T-helper 17 cell (primary cell): Measurements from ENCODE around the gene BRD3OS. TPM values are rescaled to one million over a fixed set of nuclear protein-coding genes. Genes with fewer than 3 reads are reported as not detected.
A peak's percentile ranks its signal among the peaks of the same experiment; 100 is the strongest.

Experiments used
- ATAC-seq: fragments of 150-1000 bp; cut with Tn5 transposase; 2 replicates; pipeline ENCODE4 v1.10.0; 2021; ENCODE audit warnings: mild to moderate bottlenecking, moderate library complexity
- DNase-seq, 3 donors: peaks; one replicate each; pipeline versions ENCODE4 v3.0.0 to v3.0.0-alpha.2; 2020 to 2021
- H3K9me3 ChIP-seq: one replicate; pipeline ENCODE4 v1.7.0; 2013; ENCODE audit warnings: low read length, mild to moderate bottlenecking; ENCODE audit not compliant: control insufficient read depth, poor library complexity, severe bottlenecking
- H3K27ac Mint-ChIP-seq: one replicate; pipeline ENCODE4 v1.8.0; 2022; ENCODE audit warnings: mild to moderate bottlenecking, moderate library complexity, mixed read lengths
- H3K27me3 Mint-ChIP-seq: one replicate; pipeline ENCODE4 v1.8.0; 2022; ENCODE audit warnings: mixed read lengths
- H3K36me3 Mint-ChIP-seq: one replicate; pipeline ENCODE4 v1.8.0; 2022; ENCODE audit warnings: low read depth, mixed read lengths
- H3K4me1 Mint-ChIP-seq: one replicate; pipeline ENCODE4 v1.8.0; 2022; ENCODE audit warnings: mild to moderate bottlenecking, mixed read lengths
- H3K4me3 Mint-ChIP-seq: one replicate; pipeline ENCODE4 v1.8.0; 2022; ENCODE audit warnings: mild to moderate bottlenecking, moderate library complexity, mixed read lengths
- total RNA-seq, 4 donors: library from RNA in 2 of 4; stranded (reverse) in 2 of 4; gene quantifications; one replicate each; pipeline ENCODE4 v1.2.3 and lab custom pipeline; 2022 to 2026

BRD3OS gene
- total RNA-seq, 2 donors from 2014 or later = 7.7 to 10.2 TPM

DNA sequence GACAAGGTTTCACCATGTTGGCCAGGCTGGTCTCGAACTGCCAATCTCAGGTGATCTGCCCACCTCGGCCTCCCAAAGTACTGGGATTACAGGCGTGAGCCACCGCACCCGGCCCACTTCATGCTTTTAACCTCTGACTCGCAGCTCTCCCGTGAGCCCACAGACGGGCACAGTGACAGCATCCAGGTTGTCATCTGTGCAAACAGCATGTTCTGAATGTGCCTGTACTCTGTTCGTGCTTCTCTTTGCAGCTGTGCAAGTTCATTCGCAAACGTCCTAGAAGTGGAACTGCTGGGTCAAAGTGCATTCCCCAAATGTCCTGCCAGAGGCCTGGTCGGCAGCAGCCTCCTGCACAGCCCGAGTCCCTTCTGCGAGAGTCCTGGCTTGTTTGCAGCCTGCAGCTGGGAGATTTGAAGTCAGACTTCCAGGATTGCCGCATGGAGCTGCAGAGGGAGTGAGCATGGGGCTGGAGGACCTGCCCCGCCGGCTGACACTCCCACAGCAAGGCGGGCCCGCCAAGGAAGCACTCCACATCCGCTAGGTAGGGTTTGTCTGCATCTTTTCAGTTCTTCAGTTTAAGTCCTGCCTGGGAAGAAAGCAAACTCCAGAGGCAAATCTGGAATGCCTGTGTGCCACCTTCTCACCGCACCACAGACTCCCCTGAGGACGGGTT is 3.4 kb downstream of the BRD3OS start:
- Mint-ChIP-seq H3K4me1 (peaks cover 17% of the 10 kb centered on the region), H3K36me3 (peaks cover 3% of the 10 kb centered on the region), H3K27ac (peak overlapping the region; percentile 85), H3K4me3 (no peak overlapping the region), H3K27me3 (no peaks in the 10 kb centered on the region)
- no peaks in the 10 kb centered on the region for H3K9me3 ChIP-seq
- DNase-seq (no peak), ATAC-seq (no peak)

DNA sequence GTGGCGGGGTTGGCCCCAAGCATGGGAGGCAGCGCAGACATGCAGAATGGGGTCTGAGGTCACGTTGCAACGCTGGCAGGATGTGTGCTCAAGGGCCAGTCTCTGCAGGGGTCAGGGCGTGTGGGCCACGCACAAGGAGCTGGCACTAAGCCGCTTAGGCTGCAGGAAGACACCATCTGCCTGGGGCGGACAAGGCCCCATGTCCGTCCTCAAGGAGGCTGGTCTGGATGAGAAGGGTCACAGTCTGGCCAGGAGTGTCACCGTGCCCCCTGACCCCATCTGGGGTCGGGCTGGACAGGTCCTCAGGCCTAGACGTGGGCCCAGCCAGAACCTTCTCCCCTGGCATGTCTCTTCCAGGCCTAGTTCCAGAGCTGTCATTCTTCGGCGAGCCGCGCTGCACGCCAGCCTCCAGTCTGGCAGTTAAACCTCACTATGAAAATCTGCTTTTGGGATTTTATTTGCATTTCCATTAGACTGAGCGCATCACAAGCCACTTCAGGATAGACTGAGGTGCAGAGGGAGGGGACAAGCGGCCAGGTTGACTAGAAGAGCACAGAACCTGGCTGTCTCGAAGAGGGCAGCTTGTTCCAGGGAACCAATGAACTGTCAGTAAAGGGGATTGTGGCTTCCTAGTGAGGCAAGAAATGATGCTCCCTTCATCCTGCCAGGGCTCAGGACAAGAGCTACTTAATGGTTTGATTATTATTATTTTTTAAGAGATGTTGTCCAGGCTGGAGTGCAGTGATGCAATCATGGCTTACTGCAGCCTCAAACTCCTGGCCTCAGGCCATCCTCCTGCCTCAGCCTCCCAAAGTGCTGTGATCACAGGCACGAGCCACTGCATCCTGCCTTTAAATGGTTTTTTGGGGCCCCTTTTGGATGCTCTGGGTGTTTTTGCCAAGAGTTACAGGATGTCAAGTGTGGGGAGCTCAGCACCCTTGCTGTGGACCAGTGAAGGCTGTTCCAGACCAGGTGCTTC is 4.3 kb downstream of the BRD3OS start:
- Mint-ChIP-seq H3K27ac (no peak overlapping the region), H3K36me3 (peaks cover 3% of the 10 kb centered on the region), H3K27me3 (no peaks in the 10 kb centered on the region), H3K4me1 (peaks cover 15% of the 10 kb centered on the region), H3K4me3 (no peak overlapping the region)
- no peak for ATAC-seq
- no peaks in the 10 kb centered on the region for H3K9me3 ChIP-seq
- DNase-seq = no peak

DNA sequence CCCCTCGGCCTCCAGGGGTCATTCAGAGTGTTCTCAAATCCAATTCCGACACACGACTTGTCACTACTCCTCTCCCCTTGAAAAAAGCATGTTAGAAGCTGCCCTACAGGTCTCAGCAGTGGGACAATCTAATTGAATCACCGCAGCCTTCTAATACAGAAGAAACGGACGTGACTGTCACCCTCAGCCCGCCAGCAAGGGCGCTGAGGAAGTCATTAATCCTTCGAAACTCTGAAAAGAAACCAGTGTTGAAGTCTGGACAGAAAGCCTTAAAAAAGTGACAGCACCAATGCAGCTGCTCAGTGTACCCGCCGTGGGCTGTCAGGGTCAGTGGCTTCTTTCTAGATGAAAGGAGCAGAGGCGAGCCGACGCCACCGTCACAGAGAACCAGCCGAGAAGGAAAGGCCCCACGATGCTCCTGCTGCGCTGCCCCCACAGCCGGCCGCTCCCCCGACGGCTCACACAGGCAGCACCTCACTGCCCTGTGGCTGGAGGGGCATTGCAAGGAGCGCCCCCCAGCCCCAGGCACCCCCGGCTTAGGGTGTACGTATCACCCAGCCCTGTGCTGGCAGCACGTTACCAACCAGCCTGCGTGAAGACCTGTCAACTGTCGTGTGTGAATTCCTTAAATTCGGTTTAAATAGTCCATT is 5.7 kb downstream of the BRD3OS start:
- Mint-ChIP-seq H3K4me1 (peaks cover 11% of the 10 kb centered on the region), H3K27me3 (no peaks in the 10 kb centered on the region), H3K4me3 (no peak overlapping the region), H3K27ac (no peak overlapping the region), H3K36me3 (peaks cover 3% of the 10 kb centered on the region)
- DNase-seq (no peak), ATAC-seq (no peak)
- H3K9me3 ChIP-seq = no peaks in the 10 kb centered on the region

DNA sequence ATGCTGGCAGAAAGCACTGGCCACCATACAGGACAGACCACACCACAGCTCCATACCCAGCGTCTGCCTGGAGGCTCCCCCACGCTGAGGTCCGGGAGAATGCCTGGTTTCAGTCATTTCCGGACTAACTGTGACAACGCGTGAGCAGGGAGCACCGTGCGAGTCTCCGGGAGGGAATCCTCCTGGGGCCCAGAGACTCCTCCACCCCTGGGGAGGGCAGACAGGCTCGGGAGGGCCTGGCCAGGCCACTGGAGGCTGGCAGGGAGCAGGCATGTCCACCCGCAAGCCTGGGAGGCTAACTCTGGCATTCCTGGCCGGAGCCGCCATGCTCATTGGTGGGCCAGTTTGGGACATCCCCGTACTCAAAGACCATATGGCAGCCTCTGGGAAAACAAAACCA is 6.5 kb downstream of the BRD3OS start:
- DNase-seq (no peak), ATAC-seq (no peak)
- no peaks in the 10 kb centered on the region for H3K9me3 ChIP-seq
- peaks cover 7% of the 10 kb centered on the region for H3K36me3 Mint-ChIP-seq
- peaks cover 5% of the 10 kb centered on the region for H3K4me1 Mint-ChIP-seq
- H3K4me3 Mint-ChIP-seq = no peak overlapping the region
- H3K27me3 Mint-ChIP-seq = no peaks in the 10 kb centered on the region
- H3K27ac Mint-ChIP-seq = no peak overlapping the region

DNA sequence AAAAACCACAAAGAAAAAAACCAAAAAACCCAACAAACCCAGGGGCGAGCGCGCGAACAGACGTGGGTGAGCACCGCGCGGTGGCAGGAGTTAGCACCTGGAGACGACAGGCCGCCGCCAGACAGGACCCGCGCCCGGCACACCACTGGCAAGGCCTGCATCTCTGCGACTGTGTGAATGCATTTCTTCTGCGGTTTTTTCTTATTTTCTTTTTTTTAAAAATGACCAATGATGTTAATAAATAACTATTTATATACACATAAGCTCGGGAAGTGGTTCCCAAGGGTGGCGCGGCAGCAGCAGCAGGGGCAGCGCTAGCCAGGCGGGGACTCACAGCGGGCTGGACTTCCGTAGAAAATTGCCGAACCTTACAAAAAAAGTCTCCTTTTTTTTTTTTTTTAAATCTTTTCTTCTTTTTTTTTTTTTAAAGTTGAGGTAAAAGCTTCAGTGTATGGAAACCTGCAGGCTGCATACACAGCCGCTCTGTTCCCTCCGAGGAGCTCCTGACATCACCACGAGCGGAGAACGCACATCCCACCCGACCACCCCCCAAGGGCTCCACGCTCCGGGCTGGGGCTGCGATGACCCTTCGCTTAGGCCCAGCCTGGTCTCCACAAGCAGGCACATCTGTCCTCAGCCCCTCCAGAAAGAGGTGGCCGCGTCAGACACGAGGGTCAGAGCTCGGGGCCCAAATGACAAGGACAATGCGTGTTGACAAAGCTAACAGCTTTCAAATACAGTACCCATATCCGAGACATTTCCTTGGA is 7.4 kb downstream of the BRD3OS start:
- Mint-ChIP-seq H3K4me3 (no peak overlapping the region), H3K27ac (no peak overlapping the region), H3K36me3 (peaks cover 7% of the 10 kb centered on the region), H3K4me1 (peaks cover 5% of the 10 kb centered on the region), H3K27me3 (no peaks in the 10 kb centered on the region)
- ATAC-seq (no peak), DNase-seq (no peak)
- H3K9me3 ChIP-seq = no peaks in the 10 kb centered on the region

DNA sequence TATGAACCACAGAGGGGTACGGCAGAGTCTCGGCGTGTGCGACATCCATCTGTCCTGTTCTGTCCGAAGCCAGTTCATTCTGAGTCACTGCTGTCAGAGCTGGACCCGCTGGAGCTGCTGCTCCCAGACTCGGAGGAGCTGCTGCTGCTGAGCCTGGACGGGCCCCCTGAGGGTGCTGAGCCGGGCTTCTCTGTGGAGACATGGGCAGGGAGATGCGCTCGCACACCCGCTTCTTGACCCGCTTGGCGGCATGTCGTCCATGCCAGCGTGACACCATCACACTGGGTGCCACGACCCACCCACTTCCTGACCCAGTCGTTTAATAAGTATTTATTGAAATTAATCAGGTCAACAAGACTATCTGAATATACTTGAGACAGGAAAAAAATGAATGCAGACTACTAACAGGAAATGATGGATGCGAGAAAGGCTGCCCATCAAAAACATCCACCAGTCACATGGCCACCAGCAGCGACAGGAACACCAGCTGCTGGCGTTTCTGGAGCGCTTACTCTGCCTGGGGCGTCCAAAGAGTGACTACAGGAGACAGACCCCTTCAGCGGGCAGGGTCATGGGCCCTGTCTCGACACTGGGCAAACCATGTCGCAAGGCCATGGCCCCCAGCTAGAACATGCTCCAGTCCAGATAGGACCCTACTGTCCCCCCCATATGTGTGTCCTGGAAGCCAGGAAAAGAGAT is 8.4 kb downstream of the BRD3OS start:
- Mint-ChIP-seq H3K4me3 (no peak overlapping the region), H3K4me1 (peaks cover 2% of the 10 kb centered on the region), H3K36me3 (peaks cover 7% of the 10 kb centered on the region), H3K27me3 (no peaks in the 10 kb centered on the region), H3K27ac (no peak overlapping the region)
- DNase-seq (no peak), ATAC-seq (no peak)
- no peaks in the 10 kb centered on the region for H3K9me3 ChIP-seq

DNA sequence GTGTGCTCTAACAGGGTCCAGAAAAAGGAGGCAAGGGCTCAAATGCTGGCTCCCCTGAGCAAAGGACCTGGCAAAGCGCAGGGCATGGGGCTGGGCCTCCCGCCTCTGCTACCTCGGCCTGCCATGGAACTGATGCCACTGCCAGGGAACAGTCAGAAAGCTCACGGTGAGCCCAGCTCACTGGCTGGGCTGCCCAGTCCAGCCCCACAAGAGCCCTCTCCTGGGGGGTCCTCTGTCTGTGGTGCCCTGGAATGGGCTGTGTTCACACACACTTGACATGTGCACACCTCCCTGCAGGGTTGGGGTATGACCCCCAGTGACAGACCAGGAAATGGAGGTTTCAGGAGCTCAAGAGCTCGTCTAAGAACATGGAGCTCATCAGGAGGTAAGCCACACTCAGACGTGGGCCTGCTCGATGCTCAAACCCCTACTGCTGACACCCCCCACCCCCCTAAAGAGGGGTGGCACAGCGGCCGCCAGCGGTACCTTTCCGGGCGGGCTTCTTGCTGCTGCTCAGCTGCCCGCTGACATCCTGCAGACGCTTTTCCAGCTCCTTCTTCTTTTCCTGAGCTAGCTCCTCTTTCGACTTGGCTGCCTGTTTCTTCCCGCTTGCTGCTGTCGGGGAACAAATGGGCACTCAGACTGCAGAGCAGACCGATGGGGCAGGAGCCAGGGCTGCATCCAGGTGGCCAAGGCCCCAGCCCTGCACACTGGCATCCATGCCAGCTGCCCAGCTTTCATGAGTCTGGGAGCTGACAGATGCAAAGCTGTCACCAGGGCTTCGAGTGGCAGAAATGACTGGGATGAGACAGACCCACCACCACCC is 9.1 kb downstream of the BRD3OS start:
- Mint-ChIP-seq H3K27me3 (no peaks in the 10 kb centered on the region), H3K36me3 (peaks cover 7% of the 10 kb centered on the region), H3K4me3 (no peak overlapping the region), H3K4me1 (peaks cover 2% of the 10 kb centered on the region), H3K27ac (no peak overlapping the region)
- DNase-seq (no peak), ATAC-seq (no peak)
- H3K9me3 ChIP-seq = no peaks in the 10 kb centered on the region

DNA sequence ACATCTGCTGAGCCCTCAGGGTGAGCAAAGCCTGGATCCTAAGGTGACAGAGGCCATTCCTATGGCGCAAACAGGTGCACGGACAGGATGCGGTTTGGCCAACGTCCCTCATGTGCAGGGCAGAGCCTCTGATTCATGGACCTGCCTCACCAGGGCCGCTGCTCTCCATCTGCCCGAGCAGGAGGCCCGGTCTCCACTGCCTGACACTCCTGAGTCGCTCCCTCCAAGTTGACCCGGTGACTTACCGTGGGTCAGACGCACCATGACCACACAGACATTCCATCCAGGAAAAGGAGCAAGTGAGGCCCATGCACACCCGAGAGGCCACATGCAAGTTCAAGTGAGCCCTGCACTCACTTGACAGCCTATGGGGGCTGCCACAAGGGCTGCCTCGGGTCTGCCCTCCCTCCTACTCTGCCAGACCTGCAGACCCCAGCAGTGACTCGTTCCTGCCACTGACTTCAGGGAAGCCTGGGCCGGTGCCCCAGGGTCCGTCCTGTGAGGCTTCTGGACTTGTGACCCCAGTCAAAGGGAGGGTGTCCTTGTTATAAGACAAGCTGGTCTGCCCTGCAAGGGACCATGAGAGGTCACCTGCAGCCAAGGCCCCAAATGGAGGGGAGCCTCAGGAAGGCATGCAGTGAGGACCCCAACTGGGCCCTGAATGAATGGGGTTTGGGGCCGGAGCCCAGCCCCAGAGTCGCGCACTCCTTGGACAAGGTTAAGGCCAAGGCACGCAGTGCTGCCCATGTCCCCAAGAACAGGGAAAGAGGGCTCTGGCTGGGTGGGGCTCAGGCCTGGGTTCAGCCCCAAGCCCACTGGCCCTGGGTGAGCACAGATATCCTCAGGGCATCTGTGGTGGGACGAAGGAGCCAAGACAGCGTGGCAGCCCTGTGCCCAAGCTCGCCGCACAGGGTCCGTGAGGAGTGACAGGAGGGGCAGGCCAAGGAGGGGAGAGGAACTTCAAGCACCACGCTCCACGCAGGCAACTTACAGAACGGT is 10.1 kb downstream of the BRD3OS start:
- peaks cover 7% of the 10 kb centered on the region for H3K36me3 Mint-ChIP-seq
- H3K27ac Mint-ChIP-seq = no peak overlapping the region
- no peak overlapping the region for H3K4me3 Mint-ChIP-seq
- DNase-seq (no peak), ATAC-seq (no peak)
- no peaks in the 10 kb centered on the region for H3K9me3 ChIP-seq
- H3K27me3 Mint-ChIP-seq = no peaks in the 10 kb centered on the region
- peaks cover 2% of the 10 kb centered on the region for H3K4me1 Mint-ChIP-seq

DNA sequence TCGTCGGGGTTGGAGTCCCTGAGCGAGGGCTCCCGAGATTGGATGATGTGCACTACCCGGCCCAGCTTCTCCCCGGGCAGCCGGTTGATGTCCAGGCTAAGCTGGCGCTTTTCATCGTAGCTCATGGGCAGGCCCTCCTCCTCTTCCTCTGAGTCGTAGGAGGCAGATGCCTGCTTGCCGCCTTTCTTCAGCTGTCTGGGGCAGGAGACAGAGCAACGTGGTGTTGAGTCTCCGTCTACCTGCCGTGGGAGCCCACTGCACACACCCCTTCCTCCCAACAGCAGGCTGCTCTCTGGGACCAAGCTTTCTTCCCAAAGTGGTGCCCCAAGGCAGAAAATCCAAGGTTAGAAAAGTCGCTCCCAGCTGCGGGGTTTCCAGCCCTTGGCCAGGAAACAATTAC is 10.8 kb downstream of the BRD3OS start:
- ATAC-seq (no peak), DNase-seq (no peak)
- no peaks in the 10 kb centered on the region for H3K9me3 ChIP-seq
- H3K36me3 Mint-ChIP-seq = peaks cover 7% of the 10 kb centered on the region
- no peaks in the 10 kb centered on the region for H3K27me3 Mint-ChIP-seq
- no peak overlapping the region for H3K4me3 Mint-ChIP-seq
- peaks cover 2% of the 10 kb centered on the region for H3K4me1 Mint-ChIP-seq
- H3K27ac Mint-ChIP-seq = no peak overlapping the region

DNA sequence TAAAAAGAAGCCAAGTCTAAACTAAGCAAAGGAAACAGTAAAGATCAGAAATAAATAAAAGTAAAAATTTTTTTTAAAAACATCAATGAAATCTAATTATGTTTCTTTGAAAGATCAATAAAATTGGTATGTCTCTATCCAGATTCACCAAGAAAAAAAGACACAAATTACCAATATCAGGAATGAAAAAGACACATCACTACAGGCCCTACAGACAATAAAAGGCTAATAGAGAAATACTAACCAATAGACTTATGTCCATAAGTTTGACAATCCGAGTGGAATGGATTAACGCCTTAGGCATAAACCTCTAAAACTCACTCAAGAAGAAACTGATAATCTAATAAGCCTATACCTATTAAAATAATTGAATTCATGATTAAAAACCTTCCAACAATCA is 12.4 kb downstream of the BRD3OS start:
- Mint-ChIP-seq H3K27ac (no peak overlapping the region), H3K4me3 (no peak overlapping the region), H3K27me3 (no peaks in the 10 kb centered on the region), H3K36me3 (peaks cover 7% of the 10 kb centered on the region), H3K4me1 (peaks cover 2% of the 10 kb centered on the region)
- H3K9me3 ChIP-seq = no peaks in the 10 kb centered on the region
- DNase-seq (no peak), ATAC-seq (no peak)
